Testis (tissue), 2 donors: ENCODE measurements around the gene TENM4.

ENCODE experiments used
- POLR2A ChIP-seq: fragments of 450-650 bp; IDR thresholded peaks from one replicate; pipeline ENCODE4 v1.6.1; 2017; ENCODE audit warnings: antibody characterized with exemption, mild to moderate bottlenecking, moderate library complexity
- TF ChIP-seq, protein P1 (sequence below), 3 experiments: fragments of 450-650 bp in 2 of 3; fragments of 200-600 bp in 1 of 3; sonication (generic) in 1 of 3; IDR thresholded peaks; one replicate each; pipeline ENCODE4 v1.5.1; 2016 to 2019; ENCODE audit warnings: antibody characterized with exemption in 3 of 3, mild to moderate bottlenecking in 2 of 3, moderate library complexity in 1 of 3

DNA sequence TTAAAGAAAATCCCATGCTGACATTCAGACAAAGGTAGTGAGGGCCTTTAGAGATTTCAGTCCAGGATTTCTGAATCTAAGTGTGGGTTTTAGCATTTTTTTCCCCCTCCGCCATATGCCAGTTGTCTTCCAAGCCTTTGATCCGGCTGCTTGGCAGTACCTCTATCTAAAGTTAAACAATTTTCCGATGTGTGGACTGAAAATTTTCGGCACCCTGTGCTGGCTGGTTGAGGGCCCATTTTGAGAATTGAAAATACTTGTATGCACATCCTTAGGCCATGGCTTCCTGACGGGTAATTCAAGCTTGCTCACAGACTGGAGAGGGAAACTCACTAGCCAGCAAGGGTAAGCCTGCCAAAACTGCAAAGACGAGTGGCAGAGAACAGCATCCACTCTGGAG, 734.3 kb downstream of the TENM4 start:
- TF ChIP-seq, protein P1, sequence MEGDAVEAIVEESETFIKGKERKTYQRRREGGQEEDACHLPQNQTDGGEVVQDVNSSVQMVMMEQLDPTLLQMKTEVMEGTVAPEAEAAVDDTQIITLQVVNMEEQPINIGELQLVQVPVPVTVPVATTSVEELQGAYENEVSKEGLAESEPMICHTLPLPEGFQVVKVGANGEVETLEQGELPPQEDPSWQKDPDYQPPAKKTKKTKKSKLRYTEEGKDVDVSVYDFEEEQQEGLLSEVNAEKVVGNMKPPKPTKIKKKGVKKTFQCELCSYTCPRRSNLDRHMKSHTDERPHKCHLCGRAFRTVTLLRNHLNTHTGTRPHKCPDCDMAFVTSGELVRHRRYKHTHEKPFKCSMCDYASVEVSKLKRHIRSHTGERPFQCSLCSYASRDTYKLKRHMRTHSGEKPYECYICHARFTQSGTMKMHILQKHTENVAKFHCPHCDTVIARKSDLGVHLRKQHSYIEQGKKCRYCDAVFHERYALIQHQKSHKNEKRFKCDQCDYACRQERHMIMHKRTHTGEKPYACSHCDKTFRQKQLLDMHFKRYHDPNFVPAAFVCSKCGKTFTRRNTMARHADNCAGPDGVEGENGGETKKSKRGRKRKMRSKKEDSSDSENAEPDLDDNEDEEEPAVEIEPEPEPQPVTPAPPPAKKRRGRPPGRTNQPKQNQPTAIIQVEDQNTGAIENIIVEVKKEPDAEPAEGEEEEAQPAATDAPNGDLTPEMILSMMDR (IDR thresholded peaks at IDR 0.05), result no peak
- no peak for TF ChIP-seq POLR2A
